Thoracic aorta (tissue), 2 donors: ENCODE data around the gene SNN. TPM values are rescaled to one million over a fixed set of nuclear protein-coding genes. Genes with fewer than 3 reads are reported as not detected.

Experiments
- ATAC-seq: fragments of 150-250 bp; one replicate; pipeline ENCODE4 v1.8.0; 2017; ENCODE audit warnings: low read depth; ENCODE audit not compliant: insufficient number of reproducible peaks, low FRiP score
- DNase-seq: peaks from one replicate; pipeline ENCODE4 v3.0.0-alpha.2; 2020; ENCODE audit warnings: low spot score
- H3K27ac ChIP-seq, 2 donors: fragments of 200-600 bp; sonication (generic); 1 replicate in 1 of 2; 2 replicates in 1 of 2; pipeline ENCODE4 v1.5.1; 2016; ENCODE audit warnings: mild to moderate bottlenecking in 2 of 2, moderate library complexity in 2 of 2
- H3K27me3 ChIP-seq: fragments of 200-600 bp; sonication (generic); replicated peaks from 2 replicates; pipeline ENCODE4 v1.6.0; 2016; ENCODE audit warnings: mild to moderate bottlenecking; ENCODE audit not compliant: insufficient read depth
- H3K36me3 ChIP-seq: fragments of 200-600 bp; sonication (generic); one replicate; pipeline ENCODE4 v1.5.1; 2016
- H3K4me1 ChIP-seq, 2 donors: fragments of 200-600 bp; sonication (generic); 1 replicate in 1 of 2; 2 replicates in 1 of 2; pipeline versions ENCODE4 v1.5.1 to v1.6.0; 2016; ENCODE audit warnings: low read depth in 2 of 2, mild to moderate bottlenecking in 1 of 2; ENCODE audit not compliant: control insufficient read depth in 1 of 2
- H3K4me3 ChIP-seq: fragments of 200-600 bp; sonication (generic); 2 replicates; pipeline ENCODE4 v1.5.1; 2016; ENCODE audit warnings: mild to moderate bottlenecking
- H3K9me3 ChIP-seq: fragments of 200-600 bp; sonication (generic); 2 replicates; pipeline ENCODE4 v1.5.1; 2016
- CTCF ChIP-seq: fragments of 200-600 bp; sonication (generic); IDR thresholded peaks from one replicate; pipeline ENCODE4 v1.5.1; 2019; ENCODE audit warnings: antibody characterized with exemption
- total RNA-seq, 2 donors: library from RNA; depleted of rRNA; stranded (reverse); fragments of >200 nt; gene quantifications; one replicate each; pipeline versions ENCODE4 v1.1.0 to v1.2.3, GENCODE V29; 2016

Gene SNN
- total RNA-seq, 2 donors from 2014 or later = 14.6 to 21.4 TPM

GRCh38 chr16:11719762-11720161 lies 51.5 kb downstream of the SNN start:
- H3K4me3 ChIP-seq = no peak overlapping the region
- DNase-seq = no peak
- H3K27me3 ChIP-seq = no peaks in the 10 kb centered on the region
- H3K9me3 ChIP-seq = no peaks in the 10 kb centered on the region
- no peak overlapping the region for H3K27ac ChIP-seq
- no peak for ATAC-seq
- no peak for TF ChIP-seq CTCF
- peaks cover 0 to 5% of the 10 kb centered on the region in 2 donors for H3K4me1 ChIP-seq
- H3K36me3 ChIP-seq = peaks cover 10% of the 10 kb centered on the region

- Histone ChIP-seq H3K36me3 (peaks cover 19% of the 10 kb centered on the region), H3K27ac (no peak overlapping the region), H3K9me3 (no peaks in the 10 kb centered on the region), H3K4me3 (no peak overlapping the region), H3K4me1 (no peaks in the 10 kb centered on the region), H3K27me3 (no peaks in the 10 kb centered on the region)
- TF ChIP-seq CTCF = no peak
- DNase-seq (no peak), ATAC-seq (no peak)
Observed at GRCh38 chr16:11721781-11722467, 53.7 kb downstream of the SNN start.

- TF ChIP-seq CTCF = no peak
- no peak overlapping the region for H3K27ac ChIP-seq
- no peak for ATAC-seq
- H3K27me3 ChIP-seq = no peaks in the 10 kb centered on the region
- H3K4me1 ChIP-seq = no peaks in the 10 kb centered on the region
- peaks cover 19% of the 10 kb centered on the region for H3K36me3 ChIP-seq
- H3K9me3 ChIP-seq = no peaks in the 10 kb centered on the region
- DNase-seq = no peak
- H3K4me3 ChIP-seq = no peak overlapping the region
Observed at GRCh38 chr16:11722468-11722808, 54.2 kb downstream of the SNN start.

- H3K4me1 ChIP-seq = no peaks in the 10 kb centered on the region
- no peak overlapping the region for H3K27ac ChIP-seq
- peaks cover 26% of the 10 kb centered on the region for H3K36me3 ChIP-seq
- TF ChIP-seq CTCF = no peak
- no peak for ATAC-seq
- no peak for DNase-seq
- H3K4me3 ChIP-seq = no peak overlapping the region
- no peaks in the 10 kb centered on the region for H3K9me3 ChIP-seq
- no peaks in the 10 kb centered on the region for H3K27me3 ChIP-seq
Observed at GRCh38 chr16:11725457-11725856, 57.2 kb downstream of the SNN start.

GRCh38 chr16:11726008-11726407 lies 57.8 kb downstream of the SNN start:
- no peaks in the 10 kb centered on the region for H3K4me1 ChIP-seq
- H3K4me3 ChIP-seq = no peak overlapping the region
- DNase-seq (no peak), ATAC-seq (no peak)
- no peak overlapping the region for H3K27ac ChIP-seq
- no peaks in the 10 kb centered on the region for H3K27me3 ChIP-seq
- no peak for TF ChIP-seq CTCF
- peaks cover 22% of the 10 kb centered on the region for H3K36me3 ChIP-seq
- no peaks in the 10 kb centered on the region for H3K9me3 ChIP-seq
